Ishikawa (cell line): Measurements from ENCODE around the gene ARHGAP32.

Experiments used
- CEBPB ChIP-seq: IDR thresholded peaks from 2 replicates; pipeline ENCODE4 v1.6.1; 2012
- CREB1 ChIP-seq: IDR thresholded peaks from 2 replicates; pipeline ENCODE4 v1.6.1; 2012; ENCODE audit warnings: low read depth
- EGR1 ChIP-seq: IDR thresholded peaks from 2 replicates; pipeline ENCODE4 v1.6.1; 2012
- EP300 ChIP-seq: IDR thresholded peaks from 2 replicates; pipeline ENCODE4 v1.6.1; 2012; ENCODE audit warnings: borderline replicate concordance
- FOXM1 ChIP-seq: IDR thresholded peaks from 2 replicates; pipeline ENCODE4 v1.6.1; 2012; ENCODE audit warnings: low read depth, borderline replicate concordance
- NFIC ChIP-seq: IDR thresholded peaks from 2 replicates; pipeline ENCODE4 v1.6.1; 2012
- RAD21 ChIP-seq: IDR thresholded peaks from 2 replicates; pipeline ENCODE4 v1.6.1; 2012; ENCODE audit warnings: low read depth
- TAF1 ChIP-seq: IDR thresholded peaks from 2 replicates; pipeline ENCODE4 v1.6.1; 2012; ENCODE audit warnings: low read depth, mild to moderate bottlenecking
- TCF12 ChIP-seq: IDR thresholded peaks from 2 replicates; pipeline ENCODE4 v1.6.1; 2012; ENCODE audit warnings: low read depth
- TEAD4 ChIP-seq: IDR thresholded peaks from 2 replicates; pipeline ENCODE4 v1.6.1; 2012
- YY1 ChIP-seq: IDR thresholded peaks from 2 replicates; pipeline ENCODE4 v1.6.1; 2012; ENCODE audit warnings: low read depth
- ZBTB7A ChIP-seq: IDR thresholded peaks from 2 replicates; pipeline ENCODE4 v1.6.1; 2012; ENCODE audit warnings: low read depth
- TF ChIP-seq, protein P1 (sequence below): IDR thresholded peaks from 2 replicates; pipeline ENCODE4 v1.6.1; 2012
- TF ChIP-seq, protein P2 (sequence below): IDR thresholded peaks from 2 replicates; pipeline ENCODE4 v1.6.1; 2012; ENCODE audit warnings: low read depth, mild to moderate bottlenecking
- TF ChIP-seq, protein P3 (sequence below): IDR thresholded peaks from 2 replicates; pipeline ENCODE4 v1.6.1; 2012

ARHGAP32 gene

DNA sequence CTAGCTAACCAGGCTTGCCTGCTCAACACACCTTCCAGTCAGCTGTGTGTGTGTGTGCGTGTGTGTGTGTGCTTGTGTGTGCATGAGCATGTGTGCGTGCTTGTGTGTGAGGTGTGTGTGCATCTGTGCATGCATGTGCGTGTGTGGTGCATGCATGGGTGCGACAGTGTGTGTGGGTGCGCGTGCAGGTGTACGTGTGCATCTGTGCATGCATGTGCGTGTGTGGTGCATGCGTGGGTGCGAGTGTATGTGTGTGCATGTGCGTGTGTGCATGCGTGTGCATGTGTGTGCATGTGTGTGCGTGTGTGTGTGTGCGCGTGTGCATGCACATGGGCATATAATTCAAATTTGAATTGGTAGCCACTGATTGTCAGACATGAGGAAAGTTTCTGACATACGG lies 239.0 kb downstream of the ARHGAP32 start:
- TF ChIP-seq CREB1 (no peak), FOXM1 (no peak), NFIC (no peak), YY1 (no peak)

DNA sequence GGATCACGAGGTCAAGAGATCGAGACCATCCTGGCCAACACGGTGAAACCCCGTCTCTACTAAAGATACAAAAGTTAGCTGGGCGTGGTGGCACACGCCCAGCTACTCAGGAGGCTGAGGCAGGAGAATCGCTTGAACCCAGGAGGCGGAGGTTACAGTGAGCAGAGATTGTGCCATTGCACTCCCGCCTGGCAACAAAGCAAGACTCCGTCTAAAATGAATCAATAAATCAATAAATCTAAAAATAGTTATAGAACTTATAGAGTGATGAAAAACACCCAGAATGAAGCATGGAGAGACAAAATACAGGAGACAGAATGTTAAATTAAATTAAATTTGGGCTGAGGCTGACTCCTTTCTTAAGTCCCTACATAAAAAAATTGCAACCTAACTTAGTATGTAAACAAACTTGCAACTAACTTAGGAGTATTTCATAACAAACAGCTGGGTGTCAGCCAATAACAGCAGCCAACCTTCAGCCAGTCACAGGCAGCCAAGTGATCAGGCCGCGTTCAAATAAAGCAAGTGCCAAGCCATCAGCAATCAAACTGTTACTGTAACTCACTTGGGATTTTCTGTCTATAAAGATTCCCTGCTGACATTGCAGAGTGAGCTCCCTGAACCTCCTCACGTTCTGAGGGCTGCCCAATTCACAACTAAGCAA lies 242.2 kb downstream of the ARHGAP32 start:
- TF ChIP-seq YY1 (no peak), TEAD4 (no peak), RAD21 (no peak)

DNA sequence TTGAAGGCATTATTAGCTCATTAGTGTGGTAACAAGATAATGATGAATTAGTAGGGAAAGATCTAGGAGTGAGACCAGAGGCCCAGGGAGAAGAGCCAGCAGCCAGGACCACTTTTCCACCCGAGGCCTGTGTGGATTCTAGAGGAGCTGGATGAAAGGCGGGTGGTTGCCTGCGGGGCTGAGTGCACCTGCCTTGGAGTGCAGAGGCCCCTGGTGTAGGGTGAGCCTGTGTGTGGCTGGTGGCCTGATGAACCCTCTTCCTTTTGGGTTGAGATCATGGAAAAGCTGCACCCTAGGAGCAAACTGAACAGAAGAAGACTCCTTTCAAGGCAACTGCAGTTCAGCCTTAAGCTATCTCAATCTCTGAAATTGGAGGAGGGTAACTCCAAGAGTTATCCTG lies 243.5 kb downstream of the ARHGAP32 start:
- TF ChIP-seq FOXM1 (no peak), RAD21 (peak; percentile 72)

DNA sequence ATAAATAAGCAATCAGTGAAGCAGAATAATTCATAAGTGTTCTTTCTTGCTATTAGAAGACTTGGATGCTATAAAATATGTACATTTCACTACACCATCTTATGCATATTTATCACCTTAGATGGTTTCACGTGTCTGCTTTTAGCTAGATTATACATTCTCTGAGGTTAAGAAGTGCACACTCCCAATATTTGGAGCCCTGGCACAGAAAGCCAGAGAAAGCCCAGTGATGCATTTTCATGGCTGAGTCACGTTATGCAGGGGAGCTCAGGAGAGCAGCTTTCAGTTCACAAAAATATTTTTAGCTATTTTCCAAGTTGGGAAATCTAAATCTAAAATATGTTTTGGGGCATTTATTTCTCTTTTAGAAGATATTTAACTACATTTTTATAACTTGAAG lies 244.4 kb downstream of the ARHGAP32 start:
- TF ChIP-seq EGR1 = no peak
- no peak for TF ChIP-seq CREB1
- TF ChIP-seq, protein P1, sequence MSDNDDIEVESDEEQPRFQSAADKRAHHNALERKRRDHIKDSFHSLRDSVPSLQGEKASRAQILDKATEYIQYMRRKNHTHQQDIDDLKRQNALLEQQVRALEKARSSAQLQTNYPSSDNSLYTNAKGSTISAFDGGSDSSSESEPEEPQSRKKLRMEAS = no peak
- no peak for TF ChIP-seq CEBPB
- no peak for TF ChIP-seq YY1
- TF ChIP-seq TEAD4 = no peak
- TF ChIP-seq, protein P2, sequence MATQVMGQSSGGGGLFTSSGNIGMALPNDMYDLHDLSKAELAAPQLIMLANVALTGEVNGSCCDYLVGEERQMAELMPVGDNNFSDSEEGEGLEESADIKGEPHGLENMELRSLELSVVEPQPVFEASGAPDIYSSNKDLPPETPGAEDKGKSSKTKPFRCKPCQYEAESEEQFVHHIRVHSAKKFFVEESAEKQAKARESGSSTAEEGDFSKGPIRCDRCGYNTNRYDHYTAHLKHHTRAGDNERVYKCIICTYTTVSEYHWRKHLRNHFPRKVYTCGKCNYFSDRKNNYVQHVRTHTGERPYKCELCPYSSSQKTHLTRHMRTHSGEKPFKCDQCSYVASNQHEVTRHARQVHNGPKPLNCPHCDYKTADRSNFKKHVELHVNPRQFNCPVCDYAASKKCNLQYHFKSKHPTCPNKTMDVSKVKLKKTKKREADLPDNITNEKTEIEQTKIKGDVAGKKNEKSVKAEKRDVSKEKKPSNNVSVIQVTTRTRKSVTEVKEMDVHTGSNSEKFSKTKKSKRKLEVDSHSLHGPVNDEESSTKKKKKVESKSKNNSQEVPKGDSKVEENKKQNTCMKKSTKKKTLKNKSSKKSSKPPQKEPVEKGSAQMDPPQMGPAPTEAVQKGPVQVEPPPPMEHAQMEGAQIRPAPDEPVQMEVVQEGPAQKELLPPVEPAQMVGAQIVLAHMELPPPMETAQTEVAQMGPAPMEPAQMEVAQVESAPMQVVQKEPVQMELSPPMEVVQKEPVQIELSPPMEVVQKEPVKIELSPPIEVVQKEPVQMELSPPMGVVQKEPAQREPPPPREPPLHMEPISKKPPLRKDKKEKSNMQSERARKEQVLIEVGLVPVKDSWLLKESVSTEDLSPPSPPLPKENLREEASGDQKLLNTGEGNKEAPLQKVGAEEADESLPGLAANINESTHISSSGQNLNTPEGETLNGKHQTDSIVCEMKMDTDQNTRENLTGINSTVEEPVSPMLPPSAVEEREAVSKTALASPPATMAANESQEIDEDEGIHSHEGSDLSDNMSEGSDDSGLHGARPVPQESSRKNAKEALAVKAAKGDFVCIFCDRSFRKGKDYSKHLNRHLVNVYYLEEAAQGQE = no peak
- TF ChIP-seq NFIC = no peak
- no peak for TF ChIP-seq FOXM1
- no peak for TF ChIP-seq RAD21
- no peak for TF ChIP-seq TCF12
- TF ChIP-seq TAF1 = no peak
- TF ChIP-seq, protein P3, sequence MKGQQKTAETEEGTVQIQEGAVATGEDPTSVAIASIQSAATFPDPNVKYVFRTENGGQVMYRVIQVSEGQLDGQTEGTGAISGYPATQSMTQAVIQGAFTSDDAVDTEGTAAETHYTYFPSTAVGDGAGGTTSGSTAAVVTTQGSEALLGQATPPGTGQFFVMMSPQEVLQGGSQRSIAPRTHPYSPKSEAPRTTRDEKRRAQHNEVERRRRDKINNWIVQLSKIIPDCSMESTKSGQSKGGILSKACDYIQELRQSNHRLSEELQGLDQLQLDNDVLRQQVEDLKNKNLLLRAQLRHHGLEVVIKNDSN = no peak
- TF ChIP-seq EP300 = no peak
- no peak for TF ChIP-seq ZBTB7A

DNA sequence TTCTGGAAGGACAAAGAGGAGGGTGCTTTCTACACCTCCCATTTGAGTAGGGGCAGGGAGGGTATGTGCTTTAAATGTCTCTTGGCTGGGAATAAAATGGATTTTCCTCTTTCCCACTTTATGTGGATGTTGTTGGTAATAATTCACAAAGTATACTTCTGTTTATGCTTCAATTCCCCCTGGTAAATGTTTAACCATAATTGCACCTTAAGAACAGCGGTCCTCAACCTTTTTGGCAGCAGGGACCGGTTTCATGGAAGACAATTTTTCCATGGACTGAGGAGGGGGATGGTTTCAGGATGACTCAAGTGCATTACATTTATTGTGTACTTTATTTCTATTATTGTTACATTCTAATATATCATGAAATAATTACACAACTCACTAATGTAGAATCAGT lies 245.5 kb downstream of the ARHGAP32 start:
- TF ChIP-seq CREB1 (no peak), TCF12 (no peak)
- TF ChIP-seq, protein P1 = no peak

DNA sequence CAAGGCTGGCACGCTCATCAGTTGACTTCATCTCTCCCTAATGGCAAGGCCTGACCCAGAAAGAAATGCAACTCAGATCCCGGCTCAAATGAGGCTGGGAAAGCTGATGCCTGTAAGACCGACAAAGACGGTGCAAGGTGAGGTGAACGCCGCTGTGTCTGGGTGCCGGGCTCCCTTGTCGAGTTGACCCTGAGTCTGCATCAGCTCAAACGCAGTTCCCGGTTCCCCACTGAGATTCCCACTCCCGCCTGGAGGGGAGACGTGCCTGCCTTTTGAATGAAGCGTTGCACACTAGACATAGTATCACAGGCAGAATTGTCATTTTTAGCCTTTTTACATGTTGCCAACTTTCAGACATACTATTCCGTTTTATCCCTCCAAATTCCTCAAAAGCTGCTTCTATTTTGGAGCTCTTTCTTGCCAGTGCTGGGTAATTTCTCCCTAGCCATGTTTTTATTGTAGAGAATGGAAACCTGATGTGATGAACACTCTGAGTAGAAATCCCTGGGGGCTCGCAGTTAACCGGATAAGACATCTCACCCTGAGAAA lies 248.6 kb downstream of the ARHGAP32 start:
- TF ChIP-seq EGR1 = no peak
- no peak for TF ChIP-seq NFIC
- no peak for TF ChIP-seq YY1
- no peak for TF ChIP-seq TCF12
- TF ChIP-seq TAF1 = no peak
- no peak for TF ChIP-seq FOXM1
- no peak for TF ChIP-seq CEBPB
- TF ChIP-seq, protein P3 = no peak
- no peak for TF ChIP-seq EP300
- TF ChIP-seq, protein P2 = no peak

DNA sequence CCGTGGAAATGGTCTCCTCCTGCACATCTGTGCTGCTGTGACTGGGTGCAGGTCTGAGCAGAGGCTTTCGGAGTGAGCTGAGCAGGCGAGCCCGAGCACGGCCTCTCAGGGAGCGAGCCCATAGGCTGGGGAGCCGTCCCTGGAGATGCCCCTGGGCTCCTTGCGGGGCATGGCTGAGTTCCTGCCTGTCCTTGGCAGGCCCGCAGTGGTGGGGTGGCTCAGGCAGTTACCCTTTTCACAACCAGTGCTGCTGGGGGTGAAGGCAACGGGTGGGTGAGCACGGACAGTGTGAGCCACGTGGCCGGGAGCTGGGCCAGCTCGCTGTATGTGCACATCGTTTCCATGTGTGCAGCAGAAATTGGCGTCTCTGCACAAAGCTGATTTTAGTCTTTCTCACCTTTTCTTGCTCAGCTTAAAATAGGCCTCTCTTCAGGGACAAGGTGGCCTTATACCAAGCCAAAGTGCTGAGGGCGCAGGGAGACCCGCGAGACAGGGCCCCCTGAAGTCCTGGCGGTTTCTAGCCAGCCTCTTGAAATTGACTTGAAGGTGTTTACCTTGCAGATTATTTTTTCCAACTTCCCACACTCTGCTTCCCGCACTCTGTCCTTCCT lies 249.2 kb downstream of the ARHGAP32 start, which contains the start of gene TP53AIP1:
Gene TP53AIP1 (minus strand): TSS at position 55 of the 611 bp plus-strand sequence. CDS start 5,053 bp downstream, outside the sequence.
- TF ChIP-seq, protein P1 = peak; percentile 66; the same call in 1 of the 2 replicates
- TF ChIP-seq ZBTB7A = no peak
- TF ChIP-seq, protein P3 = peak; percentile 58
